Fibroblast of villous mesenchyme (primary cell): ENCODE results near the gene RALBP1. TPM values are rescaled to one million over a fixed set of nuclear protein-coding genes. Genes with fewer than 3 reads are reported as not detected.

Experiments
- DNase-seq: peaks from one replicate; pipeline ENCODE4 v3.0.0-alpha.2; 2010; ENCODE audit warnings: low read depth
- H3K4me3 ChIP-seq: 2 replicates; pipeline ENCODE4 v1.5.1; 2011; ENCODE audit warnings: low read depth, mild to moderate bottlenecking, low read length
- total RNA-seq: library from RNA; depleted of rRNA; stranded (reverse); fragments of >200 nt; gene quantifications from 2 replicates; pipeline ENCODE4 v1.2.3, GENCODE V29; 2012
- TF ChIP-seq, protein P1 (sequence below): IDR thresholded peaks from 2 replicates; pipeline ENCODE4 v1.5.1; 2012; ENCODE audit warnings: low read depth, mild to moderate bottlenecking, low read length; ENCODE audit not compliant: insufficient read depth

RALBP1 gene
- total RNA-seq, 1 donor: 76.4 TPM

DNA sequence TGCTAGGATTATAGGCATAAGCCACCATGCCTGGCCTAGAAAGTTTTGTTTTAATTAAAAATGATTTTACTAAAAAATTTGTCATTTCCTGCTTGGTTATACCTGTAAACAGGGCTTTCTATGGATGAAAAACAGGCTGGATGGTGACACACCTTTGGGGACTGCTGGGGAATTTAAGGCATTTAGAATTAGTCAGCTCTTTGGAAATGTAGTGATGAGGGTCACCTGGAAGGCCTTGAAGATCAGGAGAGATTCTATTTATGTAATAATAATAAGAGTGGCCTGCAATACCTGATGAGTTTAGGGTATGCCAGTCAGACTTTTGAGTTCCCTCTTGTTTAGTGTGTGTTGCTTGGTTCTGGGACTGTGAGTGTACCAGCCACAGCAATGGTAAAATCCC is 51.1 kb downstream of the RALBP1 start:
- TF ChIP-seq, protein P1, sequence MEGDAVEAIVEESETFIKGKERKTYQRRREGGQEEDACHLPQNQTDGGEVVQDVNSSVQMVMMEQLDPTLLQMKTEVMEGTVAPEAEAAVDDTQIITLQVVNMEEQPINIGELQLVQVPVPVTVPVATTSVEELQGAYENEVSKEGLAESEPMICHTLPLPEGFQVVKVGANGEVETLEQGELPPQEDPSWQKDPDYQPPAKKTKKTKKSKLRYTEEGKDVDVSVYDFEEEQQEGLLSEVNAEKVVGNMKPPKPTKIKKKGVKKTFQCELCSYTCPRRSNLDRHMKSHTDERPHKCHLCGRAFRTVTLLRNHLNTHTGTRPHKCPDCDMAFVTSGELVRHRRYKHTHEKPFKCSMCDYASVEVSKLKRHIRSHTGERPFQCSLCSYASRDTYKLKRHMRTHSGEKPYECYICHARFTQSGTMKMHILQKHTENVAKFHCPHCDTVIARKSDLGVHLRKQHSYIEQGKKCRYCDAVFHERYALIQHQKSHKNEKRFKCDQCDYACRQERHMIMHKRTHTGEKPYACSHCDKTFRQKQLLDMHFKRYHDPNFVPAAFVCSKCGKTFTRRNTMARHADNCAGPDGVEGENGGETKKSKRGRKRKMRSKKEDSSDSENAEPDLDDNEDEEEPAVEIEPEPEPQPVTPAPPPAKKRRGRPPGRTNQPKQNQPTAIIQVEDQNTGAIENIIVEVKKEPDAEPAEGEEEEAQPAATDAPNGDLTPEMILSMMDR: no peak
- DNase-seq: no peak
- no peak overlapping the region for H3K4me3 ChIP-seq

DNA sequence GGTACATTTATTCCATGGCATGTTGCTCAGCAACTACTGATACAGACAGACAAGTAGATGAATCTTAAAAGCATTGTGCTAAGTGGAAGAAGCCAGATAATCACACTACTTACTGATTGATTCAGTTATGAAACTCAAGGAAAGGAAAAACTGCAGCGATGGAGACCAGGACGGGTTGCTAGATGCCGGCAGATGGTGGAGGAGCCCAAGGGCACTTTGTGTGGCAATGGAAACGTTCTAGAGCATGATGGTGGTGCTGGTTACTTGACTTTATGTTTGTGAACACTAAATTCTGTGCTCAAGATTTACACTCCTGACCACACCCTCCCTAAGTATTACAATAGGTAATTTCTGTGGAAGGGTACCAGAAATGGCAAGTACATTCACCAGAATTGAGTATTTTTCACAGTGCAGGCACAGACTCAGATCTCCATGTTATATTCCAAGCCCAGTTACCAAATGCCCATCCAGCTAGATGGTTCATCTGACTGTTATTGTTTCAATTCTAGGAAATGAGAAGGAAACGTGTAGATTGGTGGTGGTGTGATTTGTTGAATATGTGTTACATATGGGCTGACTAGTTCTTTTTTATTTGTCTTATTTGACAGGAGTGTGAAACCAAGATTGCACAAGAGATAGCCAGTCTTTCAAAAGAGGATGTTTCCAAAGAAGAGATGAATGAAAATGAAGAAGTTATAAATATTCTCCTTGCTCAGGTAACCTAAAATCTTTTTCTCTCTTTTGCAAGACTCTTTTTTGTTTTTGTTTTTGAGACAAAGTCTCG is 55.1 kb downstream of the RALBP1 start:
- TF ChIP-seq, protein P1: no peak
- DNase-seq: peak; percentile 46
- no peak overlapping the region for H3K4me3 ChIP-seq

DNA sequence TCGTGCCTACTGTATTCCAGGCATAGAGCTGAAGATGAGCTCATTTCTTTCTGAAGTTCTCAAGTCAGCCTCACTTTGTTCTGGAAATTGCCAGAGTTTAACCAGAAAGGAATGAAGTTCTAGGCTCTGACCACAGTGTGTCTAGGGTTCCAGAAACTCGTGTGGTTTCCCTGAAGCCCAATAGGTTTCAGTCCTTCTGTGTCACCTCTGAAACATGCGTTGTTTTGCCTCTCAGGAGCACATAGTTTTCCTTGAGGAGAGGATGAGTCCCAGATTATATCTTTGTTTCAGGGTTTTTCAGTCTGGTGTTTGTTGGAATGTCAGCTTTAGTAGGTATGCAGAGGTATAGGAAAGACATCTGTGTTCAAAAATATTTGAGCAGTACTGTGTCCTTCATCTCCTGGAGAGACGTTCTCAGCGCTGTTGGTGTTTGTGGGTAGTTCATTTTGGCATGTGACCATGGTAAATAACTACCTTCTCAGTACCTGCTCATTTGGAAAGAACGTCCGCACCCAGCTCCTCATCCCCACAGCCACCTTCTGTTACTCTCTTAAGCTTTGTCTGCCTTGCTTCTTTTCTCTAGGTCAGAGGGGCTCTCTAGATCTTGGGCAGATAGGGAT is 56.6 kb downstream of the RALBP1 start:
- no peak overlapping the region for H3K4me3 ChIP-seq
- TF ChIP-seq, protein P1: no peak
- peak; percentile 45 for DNase-seq

DNA sequence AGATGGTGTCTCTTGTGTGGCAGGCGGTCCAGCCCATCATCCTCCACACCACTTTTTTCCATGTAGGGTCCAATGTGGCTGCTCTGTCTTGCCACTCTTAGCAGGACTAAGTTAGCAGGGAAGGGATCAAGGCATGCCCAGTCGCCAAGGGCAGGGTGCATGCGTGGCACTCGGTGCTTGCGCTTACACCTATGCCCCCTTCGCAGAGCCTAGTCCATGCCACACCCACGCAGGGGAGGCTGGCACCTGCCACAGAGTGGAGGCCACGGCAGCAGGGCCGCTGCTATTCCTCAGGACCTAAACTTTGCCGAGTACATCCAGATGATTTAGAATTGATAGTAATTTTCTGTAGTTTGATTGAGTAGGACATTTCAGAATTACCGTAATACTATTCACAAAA is 59.5 kb downstream of the RALBP1 start:
- DNase-seq: no peak
- no peak overlapping the region for H3K4me3 ChIP-seq
- TF ChIP-seq, protein P1: no peak

DNA sequence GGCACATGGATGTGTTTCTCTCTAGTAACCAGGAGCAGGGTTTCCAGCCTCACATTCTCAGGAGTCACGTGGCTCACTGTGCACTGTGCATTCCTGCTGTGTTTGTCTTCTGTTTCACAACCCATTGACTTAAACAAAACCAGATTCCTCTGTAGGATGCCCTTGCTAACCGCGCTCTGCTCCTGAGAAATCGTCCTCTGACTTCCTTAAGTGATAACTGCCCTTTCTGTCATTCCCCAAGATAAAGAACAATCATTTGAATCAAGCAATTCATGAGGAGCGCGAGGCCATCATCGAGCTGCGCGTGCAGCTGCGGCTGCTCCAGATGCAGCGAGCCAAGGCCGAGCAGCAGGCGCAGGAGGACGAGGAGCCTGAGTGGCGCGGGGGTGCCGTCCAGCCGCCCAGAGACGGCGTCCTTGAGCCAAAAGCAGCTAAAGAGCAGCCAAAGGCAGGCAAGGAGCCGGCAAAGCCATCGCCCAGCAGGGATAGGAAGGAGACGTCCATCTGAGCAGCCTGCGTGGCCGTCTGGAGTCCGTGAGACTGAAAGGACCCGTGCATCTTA is 60.2 kb downstream of the RALBP1 start:
- DNase-seq: peak; percentile 89
- no peak overlapping the region for H3K4me3 ChIP-seq
- TF ChIP-seq, protein P1: no peak

DNA sequence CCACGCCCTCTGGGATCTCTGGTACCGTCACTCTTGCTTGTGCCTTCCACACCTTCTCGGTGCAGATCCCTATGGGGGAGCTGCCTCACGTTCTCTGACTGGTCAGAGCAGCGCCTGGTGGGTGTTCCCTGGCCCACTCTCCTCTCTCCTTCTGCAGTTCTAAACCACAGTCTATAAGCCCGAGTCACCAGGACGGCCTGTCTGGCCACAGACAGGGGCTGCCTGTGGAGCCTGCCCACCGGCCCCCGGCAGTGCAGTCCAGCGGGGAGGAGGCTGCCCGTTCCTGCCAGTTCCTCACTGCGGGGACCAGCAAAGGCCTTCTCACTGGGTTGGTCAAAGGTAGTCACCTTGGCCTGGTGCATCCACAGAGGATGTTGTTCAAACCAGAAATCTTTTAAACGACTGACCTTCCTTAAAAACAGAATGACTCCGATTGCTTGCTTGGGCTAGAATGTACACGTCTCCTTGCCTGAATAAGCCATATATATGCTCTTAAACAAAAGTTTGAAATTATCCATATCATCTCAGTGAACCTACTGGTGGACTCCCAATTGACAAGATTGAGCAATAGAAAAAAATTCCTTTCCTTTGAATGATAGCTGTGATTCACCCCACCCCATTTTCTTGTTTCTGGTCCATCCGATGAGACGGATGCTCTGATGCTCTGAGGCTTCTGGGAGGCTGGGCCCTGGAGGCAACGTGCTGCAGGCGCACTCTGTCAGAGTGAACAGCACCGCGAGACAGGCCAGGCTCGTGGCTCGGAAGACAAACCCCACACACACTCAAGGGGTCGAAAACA is 61.2 kb downstream of the RALBP1 start:
- no peak overlapping the region for H3K4me3 ChIP-seq
- DNase-seq: no peak
- TF ChIP-seq, protein P1: no peak
